ENCODE results near the gene CDON.

The CDON gene

GRCh38 chr11:125942771-125943428, 119.8 kb downstream of the CDON start:
- DNase-seq = no peak

GRCh38 chr11:125941619-125942611, 120.8 kb downstream of the CDON start:
- peak; percentile 54 for DNase-seq

DNA sequence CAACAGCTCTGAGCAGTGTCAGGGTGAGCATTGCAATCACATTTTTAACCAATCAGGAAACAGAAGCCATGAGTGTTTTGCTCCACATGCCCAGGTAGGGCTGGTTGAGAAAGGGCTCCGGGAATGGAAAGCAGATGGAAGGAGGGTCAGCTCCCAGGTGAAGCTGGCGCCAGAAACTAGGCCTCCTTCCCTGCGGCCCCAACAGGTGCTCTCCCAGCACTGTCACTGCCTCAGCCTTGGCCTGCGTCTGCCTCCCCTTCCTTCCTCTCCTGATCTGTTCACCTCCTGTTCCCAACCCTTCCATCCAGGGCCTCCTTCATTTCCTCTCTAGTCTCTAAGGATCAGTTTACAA, 121.4 kb downstream of the CDON start:
- DNase-seq = no peak

DNA sequence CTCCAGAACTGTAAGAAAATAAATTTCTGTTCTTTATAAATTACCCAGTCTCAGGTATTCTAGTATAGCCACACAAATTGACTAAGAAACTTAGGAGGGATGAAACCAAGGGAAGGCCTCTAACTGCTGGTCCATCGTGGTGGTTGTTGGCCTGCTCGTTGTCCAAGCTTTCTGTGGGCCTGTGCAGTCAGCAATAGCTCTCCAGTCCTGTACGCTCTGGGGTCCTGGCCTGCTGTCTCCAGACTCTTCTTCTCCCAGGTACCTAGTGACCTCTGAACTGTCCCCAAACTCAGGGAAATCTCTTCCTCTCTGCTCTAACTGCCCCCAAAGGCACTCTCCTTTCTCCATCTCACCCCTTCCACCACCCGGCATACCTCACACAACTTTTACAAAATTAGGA, 122.5 kb downstream of the CDON start:
- no peak for DNase-seq

- no peak for DNase-seq
These were observed 123.6 kb downstream of the CDON start for GRCh38 chr11:125939081-125939521.

DNA sequence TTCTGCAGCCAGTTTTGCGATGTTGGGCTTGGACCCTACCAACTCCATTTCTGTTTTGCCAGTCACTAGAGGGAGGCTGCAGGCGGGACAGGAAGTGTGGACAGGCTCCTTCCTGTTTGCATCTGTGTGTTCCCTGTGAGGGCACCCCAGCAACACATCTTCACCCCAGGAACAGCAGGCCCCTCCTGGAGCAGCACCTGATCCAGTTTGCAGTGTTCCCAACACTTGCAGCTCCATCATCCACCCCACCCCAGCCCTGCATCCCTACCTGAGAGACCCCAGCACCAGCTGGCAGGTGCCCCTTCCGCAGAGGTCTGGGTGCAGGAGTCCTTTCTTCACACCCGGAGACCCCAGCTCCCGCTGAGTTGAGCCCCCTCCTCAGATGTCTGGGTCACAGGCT, 124.2 kb downstream of the CDON start:
- DNase-seq = no peak

DNA sequence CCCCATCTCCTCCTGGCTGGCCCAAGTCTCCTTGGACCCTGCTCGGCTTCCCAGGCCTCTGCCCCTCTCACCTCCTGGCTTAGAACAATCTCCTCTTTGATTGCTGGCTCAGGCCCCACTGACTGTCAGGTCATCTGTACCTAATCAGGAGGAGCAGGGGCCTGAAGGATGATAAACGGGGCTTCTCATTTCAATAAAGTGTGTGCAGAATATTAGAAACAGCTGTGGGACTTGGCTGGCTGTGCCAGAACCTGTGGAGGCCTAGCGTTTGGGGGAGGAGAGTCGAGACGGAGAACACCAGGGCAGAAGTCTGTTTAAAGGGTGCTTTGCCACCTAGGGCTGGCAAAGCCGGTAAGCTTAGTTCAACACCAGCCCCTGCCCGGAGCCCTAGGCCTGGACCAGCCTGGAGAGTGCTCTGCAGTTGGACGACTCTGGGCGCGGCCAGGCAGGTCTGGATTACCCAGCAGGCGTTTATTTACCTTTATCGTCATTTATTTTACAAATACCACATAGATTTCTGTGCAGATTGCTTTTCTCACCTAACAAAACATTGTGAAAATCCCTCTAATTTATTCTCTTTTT, 127.0 kb downstream of the CDON start:
- no peak for DNase-seq

GRCh38 chr11:125935056-125935455, 127.6 kb downstream of the CDON start:
- DNase-seq = no peak

- no peak for DNase-seq
These were observed 128.2 kb downstream of the CDON start for GRCh38 chr11:125934473-125934872.

- no peak for DNase-seq
These were observed 129.4 kb downstream of the CDON start for GRCh38 chr11:125933030-125933813.

DNA sequence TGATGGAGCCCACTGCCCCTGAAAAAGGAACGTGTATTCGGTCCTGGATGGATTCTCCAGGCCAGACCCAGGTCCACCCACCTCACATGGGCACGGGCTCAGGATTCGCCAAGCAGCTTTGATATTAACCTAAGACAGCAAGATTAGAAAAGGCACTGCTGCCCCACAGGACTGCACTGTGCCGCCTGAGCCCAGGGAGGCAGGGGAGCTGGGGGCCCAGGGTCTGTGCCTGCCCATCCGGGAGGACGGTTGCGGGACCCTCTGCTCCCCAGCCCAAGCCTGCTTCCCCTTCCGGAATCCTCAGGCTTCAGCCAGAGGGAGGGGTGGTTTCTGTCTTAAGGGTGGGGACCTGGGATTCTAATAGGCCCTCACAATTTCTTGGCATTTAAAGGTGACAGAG, 130.4 kb downstream of the CDON start:
- no peak for DNase-seq

GRCh38 chr11:125931668-125932067, 131.0 kb downstream of the CDON start:
- DNase-seq = no peak

- DNase-seq = no peak
These were observed 131.6 kb downstream of the CDON start for GRCh38 chr11:125931116-125931515.

- no peak for DNase-seq
These were observed 132.6 kb downstream of the CDON start for GRCh38 chr11:125930076-125930450.

GRCh38 chr11:125929445-125930075, 133.1 kb downstream of the CDON start:
- DNase-seq = no peak

DNA sequence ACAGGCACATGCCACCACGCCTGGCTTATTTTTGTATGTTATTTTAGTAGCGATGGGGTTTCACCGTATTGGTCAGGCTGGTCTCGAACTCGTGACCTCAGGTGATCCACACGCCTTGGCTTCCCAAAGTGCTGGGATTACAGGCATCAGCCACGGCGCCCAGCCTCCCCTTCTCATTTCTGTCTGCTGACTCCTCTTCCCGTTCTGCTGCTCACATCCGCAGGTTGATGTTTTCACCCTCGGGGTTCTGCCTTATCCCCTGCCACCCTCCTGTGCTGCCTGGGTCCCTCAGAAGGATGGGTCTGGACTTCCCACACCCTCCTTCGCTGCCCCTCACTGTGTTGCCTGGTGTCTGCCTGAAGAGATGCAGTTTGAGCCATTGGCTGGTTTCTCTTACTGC, 136.0 kb downstream of the CDON start:
- DNase-seq = no peak

GRCh38 chr11:125925804-125926203, 136.9 kb downstream of the CDON start:
- no peak for DNase-seq

DNA sequence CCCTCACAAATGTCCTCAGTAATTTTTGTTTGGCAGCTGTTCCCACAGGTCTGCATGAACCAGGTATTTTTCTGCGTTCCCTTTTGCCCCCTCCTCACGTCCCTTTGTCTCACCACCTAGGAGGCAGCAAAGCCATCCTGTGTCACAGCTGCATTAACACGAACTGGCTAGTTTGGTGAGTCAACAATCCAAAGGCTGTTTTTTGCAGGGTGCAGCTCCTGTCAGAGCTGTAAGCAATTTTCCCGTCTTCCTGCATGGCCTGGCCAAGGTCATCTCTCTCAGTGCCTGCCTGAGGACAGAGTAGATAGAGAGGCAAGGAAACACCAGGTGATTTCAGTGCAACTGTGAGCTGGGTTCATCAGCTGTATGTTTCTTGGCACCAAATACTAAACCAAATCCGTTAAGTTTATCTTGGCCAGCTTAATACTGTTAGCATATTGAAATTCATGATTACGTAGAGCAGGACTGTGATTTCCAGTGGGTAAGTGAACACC, 137.4 kb downstream of the CDON start:
- no peak for DNase-seq

DNA sequence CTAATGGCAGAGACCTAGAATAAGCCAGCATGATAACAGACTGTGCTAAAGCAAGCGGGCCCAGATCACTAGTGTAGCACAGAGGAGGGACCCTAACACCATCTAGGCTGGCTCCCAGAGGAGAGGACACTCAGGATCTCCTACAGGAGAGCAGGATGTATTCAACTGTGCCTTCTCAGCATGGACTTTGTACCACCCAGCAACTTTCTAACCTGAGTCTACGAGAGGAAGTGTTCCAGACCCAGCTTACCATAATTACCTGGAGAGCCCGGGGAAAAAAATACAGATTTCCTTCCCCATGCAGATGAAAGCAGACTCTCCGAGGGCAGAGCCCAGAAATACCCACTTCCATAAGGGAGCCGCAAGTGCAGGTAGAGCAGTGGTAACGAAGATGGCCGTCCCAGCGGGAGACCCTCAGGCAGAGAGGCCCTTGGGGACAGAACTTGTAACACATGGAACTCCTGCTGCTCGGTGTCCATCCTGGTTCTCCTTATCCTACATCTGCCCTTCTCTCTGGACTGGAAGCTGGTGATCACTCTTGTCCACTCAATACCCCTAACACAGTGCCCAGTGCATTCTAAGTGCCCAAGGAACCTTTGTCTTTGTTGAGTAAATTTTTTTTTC, 138.2 kb downstream of the CDON start:
- no peak for DNase-seq

DNA sequence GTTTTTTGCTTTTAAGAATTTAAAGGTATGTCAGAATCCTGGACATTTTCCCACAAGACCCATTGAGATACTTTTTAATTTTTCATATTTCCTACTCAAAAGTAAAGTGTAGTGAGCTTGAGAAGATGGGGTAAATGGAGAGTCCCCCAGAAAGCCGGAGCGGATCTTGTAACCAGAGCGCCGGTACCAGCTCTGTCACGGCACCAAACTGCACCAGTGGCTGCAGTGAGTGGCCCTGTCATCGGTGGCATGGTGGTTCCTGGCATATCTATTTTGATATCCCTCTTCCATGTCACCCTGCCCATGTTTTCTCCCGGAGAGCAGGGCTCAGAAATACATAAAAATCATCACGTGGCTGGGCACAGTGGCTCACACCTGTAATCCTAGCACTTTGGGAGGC, 139.0 kb downstream of the CDON start:
- no peak for DNase-seq

DNA sequence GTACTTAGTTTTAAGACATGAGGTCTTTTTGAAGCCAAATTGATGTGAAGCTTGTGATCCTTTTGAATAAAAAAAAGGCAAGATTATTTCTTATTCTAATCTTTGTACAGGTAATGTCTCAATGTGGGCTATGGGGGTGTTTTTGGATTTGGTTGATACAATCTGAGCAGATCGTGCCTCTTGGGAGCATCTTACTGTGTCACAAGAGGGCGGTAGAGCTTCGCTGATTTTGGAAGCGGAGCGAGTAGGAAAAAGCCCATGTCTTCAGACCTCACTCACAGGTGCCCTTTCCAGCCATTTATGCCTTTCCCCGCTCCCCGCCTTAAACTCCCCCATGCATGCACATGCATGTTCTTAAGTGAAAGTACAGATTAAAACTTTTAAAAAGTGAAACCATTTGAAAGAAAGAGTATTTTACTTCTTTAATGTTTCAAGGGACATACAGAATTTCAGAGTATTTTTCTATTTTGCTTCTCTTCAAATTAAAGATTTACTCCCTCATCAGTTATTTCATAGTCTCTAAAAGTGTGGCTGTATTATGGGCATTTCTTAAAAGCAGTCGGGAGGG, 139.6 kb downstream of the CDON start:
- peak; percentile 46 for DNase-seq

GRCh38 chr11:125922156-125922555, 140.5 kb downstream of the CDON start:
- no peak for DNase-seq

Data from activated naive CD4-positive, alpha-beta T cell treated with anti-CD3 and anti-CD28 coated beads, Interleukin-2, amount 50 U/mL, for 16 hours (primary cell).